ENCODE results near the gene HDAC9. TPM values are rescaled to one million over a fixed set of nuclear protein-coding genes. Genes with fewer than 3 reads are reported as not detected.

HDAC9 gene
- total RNA-seq, 2 experiments from 2014 or later, result not detected

GRCh38 chr7:18535810-18536415 is 40.4 kb downstream of the HDAC9 start:
- intact Hi-C loops (cut with micrococcal nuclease), result no loop called here
- no peaks in the 10 kb centered on the region for H3K36me3 Mint-ChIP-seq (ENCODE audit: low read depth)
- H3K4me1 Mint-ChIP-seq (ENCODE audit: low read depth), result peaks cover 3% of the 10 kb centered on the region
- peaks cover 3% of the 10 kb centered on the region for H3K27me3 Mint-ChIP-seq (ENCODE audit: low read depth)
- CTCF ChIA-PET, result no interaction called here
- no peaks in the 10 kb centered on the region for H3K9me3 Mint-ChIP-seq
- no peak overlapping the region for H3K4me3 Mint-ChIP-seq
- H3K27ac Mint-ChIP-seq, result no peak overlapping the region
- no peak for DNase-seq

GRCh38 chr7:18536486-18536885 is 40.9 kb downstream of the HDAC9 start:
- intact Hi-C loops (cut with micrococcal nuclease), result no loop called here
- peaks cover 3% of the 10 kb centered on the region for H3K27me3 Mint-ChIP-seq (ENCODE audit: low read depth)
- H3K9me3 Mint-ChIP-seq, result no peaks in the 10 kb centered on the region
- H3K36me3 Mint-ChIP-seq (ENCODE audit: low read depth), result no peaks in the 10 kb centered on the region
- H3K4me1 Mint-ChIP-seq (ENCODE audit: low read depth), result peaks cover 3% of the 10 kb centered on the region
- H3K4me3 Mint-ChIP-seq, result no peak overlapping the region
- no peak overlapping the region for H3K27ac Mint-ChIP-seq
- no peak for DNase-seq
- CTCF ChIA-PET, result no interaction called here

- H3K36me3 Mint-ChIP-seq (ENCODE audit: low read depth), result no peaks in the 10 kb centered on the region
- CTCF ChIA-PET, result no interaction called here
- no peak overlapping the region for H3K4me3 Mint-ChIP-seq
- H3K4me1 Mint-ChIP-seq (ENCODE audit: low read depth), result peaks cover 3% of the 10 kb centered on the region
- H3K9me3 Mint-ChIP-seq, result no peaks in the 10 kb centered on the region
- peak; percentile 4 for DNase-seq
- peaks cover 3% of the 10 kb centered on the region for H3K27me3 Mint-ChIP-seq (ENCODE audit: low read depth)
- no peak overlapping the region for H3K27ac Mint-ChIP-seq
- intact Hi-C loops (cut with micrococcal nuclease), result no loop called here
These were observed 43.2 kb downstream of the HDAC9 start for GRCh38 chr7:18538554-18539250.

- Mint-ChIP-seq H3K4me3 (no peak overlapping the region), H3K27me3 (ENCODE audit: low read depth) (peaks cover 3% of the 10 kb centered on the region), H3K4me1 (ENCODE audit: low read depth) (peaks cover 3% of the 10 kb centered on the region), H3K36me3 (ENCODE audit: low read depth) (no peaks in the 10 kb centered on the region), H3K27ac (no peak overlapping the region), H3K9me3 (no peaks in the 10 kb centered on the region)
- intact Hi-C loops (cut with micrococcal nuclease), result no loop called here
- no peak for DNase-seq
- CTCF ChIA-PET, result no interaction called here
These were observed 44.8 kb downstream of the HDAC9 start for GRCh38 chr7:18540396-18540795.

GRCh38 chr7:18541181-18541870 is 45.8 kb downstream of the HDAC9 start:
- no peaks in the 10 kb centered on the region for H3K36me3 Mint-ChIP-seq (ENCODE audit: low read depth)
- intact Hi-C loops (cut with micrococcal nuclease), result no loop called here
- DNase-seq, result no peak
- CTCF ChIA-PET, result no interaction called here
- H3K4me3 Mint-ChIP-seq, result no peak overlapping the region
- peaks cover 3% of the 10 kb centered on the region for H3K4me1 Mint-ChIP-seq (ENCODE audit: low read depth)
- peaks cover 3% of the 10 kb centered on the region for H3K27me3 Mint-ChIP-seq (ENCODE audit: low read depth)
- no peak overlapping the region for H3K27ac Mint-ChIP-seq
- H3K9me3 Mint-ChIP-seq, result no peaks in the 10 kb centered on the region

GRCh38 chr7:18541871-18542212 is 46.3 kb downstream of the HDAC9 start:
- CTCF ChIA-PET, result no interaction called here
- Mint-ChIP-seq H3K27ac (no peak overlapping the region), H3K27me3 (ENCODE audit: low read depth) (peaks cover 3% of the 10 kb centered on the region), H3K4me1 (ENCODE audit: low read depth) (peaks cover 3% of the 10 kb centered on the region), H3K4me3 (no peak overlapping the region), H3K36me3 (ENCODE audit: low read depth) (no peaks in the 10 kb centered on the region), H3K9me3 (no peaks in the 10 kb centered on the region)
- intact Hi-C loops (cut with micrococcal nuclease), result no loop called here
- DNase-seq, result no peak

GRCh38 chr7:18546576-18546975 is 51.0 kb downstream of the HDAC9 start:
- Mint-ChIP-seq H3K27me3 (ENCODE audit: low read depth) (no peaks in the 10 kb centered on the region), H3K4me3 (no peak overlapping the region), H3K27ac (no peak overlapping the region), H3K4me1 (ENCODE audit: low read depth) (no peaks in the 10 kb centered on the region), H3K9me3 (no peaks in the 10 kb centered on the region), H3K36me3 (ENCODE audit: low read depth) (no peaks in the 10 kb centered on the region)
- CTCF ChIA-PET, result no interaction called here
- DNase-seq, result no peak
- intact Hi-C loops (cut with micrococcal nuclease), result no loop called here

- H3K27ac Mint-ChIP-seq, result no peak overlapping the region
- H3K4me1 Mint-ChIP-seq (ENCODE audit: low read depth), result no peaks in the 10 kb centered on the region
- intact Hi-C loops (cut with micrococcal nuclease), result no loop called here
- H3K36me3 Mint-ChIP-seq (ENCODE audit: low read depth), result no peaks in the 10 kb centered on the region
- no peaks in the 10 kb centered on the region for H3K9me3 Mint-ChIP-seq
- no peaks in the 10 kb centered on the region for H3K27me3 Mint-ChIP-seq (ENCODE audit: low read depth)
- DNase-seq, result no peak
- no peak overlapping the region for H3K4me3 Mint-ChIP-seq
- CTCF ChIA-PET, result no interaction called here
These were observed 52.1 kb downstream of the HDAC9 start for GRCh38 chr7:18547509-18548187.

- DNase-seq, result no peak
- no peaks in the 10 kb centered on the region for H3K9me3 Mint-ChIP-seq
- no peak overlapping the region for H3K4me3 Mint-ChIP-seq
- CTCF ChIA-PET, result no interaction called here
- no peaks in the 10 kb centered on the region for H3K27me3 Mint-ChIP-seq (ENCODE audit: low read depth)
- no peaks in the 10 kb centered on the region for H3K36me3 Mint-ChIP-seq (ENCODE audit: low read depth)
- H3K27ac Mint-ChIP-seq, result no peak overlapping the region
- no peaks in the 10 kb centered on the region for H3K4me1 Mint-ChIP-seq (ENCODE audit: low read depth)
- intact Hi-C loops (cut with micrococcal nuclease), result no loop called here
These were observed 53.0 kb downstream of the HDAC9 start for GRCh38 chr7:18548534-18548933.

GRCh38 chr7:18550574-18550973 is 55.0 kb downstream of the HDAC9 start:
- intact Hi-C loops (cut with micrococcal nuclease), result no loop called here
- CTCF ChIA-PET, result no interaction called here
- Mint-ChIP-seq H3K9me3 (no peaks in the 10 kb centered on the region), H3K27me3 (ENCODE audit: low read depth) (no peaks in the 10 kb centered on the region), H3K27ac (no peak overlapping the region), H3K36me3 (ENCODE audit: low read depth) (no peaks in the 10 kb centered on the region), H3K4me1 (ENCODE audit: low read depth) (no peaks in the 10 kb centered on the region), H3K4me3 (no peak overlapping the region)
- DNase-seq, result no peak

- DNase-seq, result no peak
- CTCF ChIA-PET, result interaction anchor here (0.5 kb wide), 1 partner anchor 12 kb away, joined by 3 read pairs; no protein-coding TSS in a partner anchor
- no peak overlapping the region for H3K27ac Mint-ChIP-seq
- no peaks in the 10 kb centered on the region for H3K4me1 Mint-ChIP-seq (ENCODE audit: low read depth)
- no peaks in the 10 kb centered on the region for H3K9me3 Mint-ChIP-seq
- no peaks in the 10 kb centered on the region for H3K27me3 Mint-ChIP-seq (ENCODE audit: low read depth)
- no peak overlapping the region for H3K4me3 Mint-ChIP-seq
- intact Hi-C loops (cut with micrococcal nuclease), result no loop called here
- H3K36me3 Mint-ChIP-seq (ENCODE audit: low read depth), result no peaks in the 10 kb centered on the region
These were observed 56.9 kb downstream of the HDAC9 start for GRCh38 chr7:18552316-18552916.

- Mint-ChIP-seq H3K4me3 (no peak overlapping the region), H3K4me1 (ENCODE audit: low read depth) (no peaks in the 10 kb centered on the region), H3K27ac (no peak overlapping the region), H3K27me3 (ENCODE audit: low read depth) (no peaks in the 10 kb centered on the region), H3K9me3 (no peaks in the 10 kb centered on the region), H3K36me3 (ENCODE audit: low read depth) (no peaks in the 10 kb centered on the region)
- CTCF ChIA-PET, result interaction anchor here (0.5 to 0.6 kb wide), 2 partner anchors 11 to 39 kb away, joined by 3 to 4 read pairs; no protein-coding TSS in a partner anchor
- intact Hi-C loops (cut with micrococcal nuclease), result no loop called here
- no peak for DNase-seq
These were observed 57.5 kb downstream of the HDAC9 start for GRCh38 chr7:18552943-18553604.
